OCI-LY3 (cell line): Measurements from ENCODE around the gene TAC4.

Experiments
- EZH2phosphoT487 ChIP-seq: fragments of 200-600 bp; shearing (Covaris generic); IDR thresholded peaks from 2 replicates; pipeline ENCODE4 v1.6.1; 2018; ENCODE audit warnings: antibody characterized with exemption, mixed run types, low read depth
- TF ChIP-seq, protein P1 (sequence below): fragments of 200-600, 300-600 bp; sonication (generic); IDR thresholded peaks from 2 replicates; pipeline ENCODE4 v1.5.1; 2014; ENCODE audit warnings: antibody characterized with exemption, low read length, low read depth

DNA sequence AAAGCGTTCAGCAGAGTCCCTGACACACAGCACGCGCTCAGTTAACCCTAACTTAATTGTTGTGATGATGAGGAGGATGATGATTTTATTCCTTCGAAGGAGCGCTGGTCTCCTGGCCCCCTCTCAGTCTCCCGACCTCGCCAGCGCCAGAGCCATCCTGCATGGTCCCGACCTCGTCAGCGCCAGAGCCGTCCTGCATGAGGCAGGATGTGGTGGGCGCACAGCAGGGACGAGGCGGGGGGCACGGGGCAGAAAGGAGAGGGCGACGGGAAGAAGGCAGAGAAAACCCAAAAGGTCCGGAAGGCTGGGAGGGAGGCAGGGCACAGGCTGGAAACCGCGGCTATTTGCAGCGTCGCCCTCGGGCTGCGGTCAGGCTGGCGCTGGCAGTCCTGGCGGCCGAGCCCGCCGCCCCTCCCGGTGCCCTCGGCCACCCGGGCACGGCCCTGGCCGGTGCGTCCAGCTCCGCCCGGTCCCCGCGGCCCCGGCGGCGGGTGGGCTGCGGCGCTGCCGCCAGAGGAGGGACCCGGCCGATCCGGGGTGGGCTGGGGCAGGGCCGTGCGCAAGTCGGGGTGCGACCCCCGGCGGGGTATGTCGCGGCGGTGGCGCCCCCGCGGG, 3.0 kb upstream of the TAC4 start:
- TF ChIP-seq, protein P1, sequence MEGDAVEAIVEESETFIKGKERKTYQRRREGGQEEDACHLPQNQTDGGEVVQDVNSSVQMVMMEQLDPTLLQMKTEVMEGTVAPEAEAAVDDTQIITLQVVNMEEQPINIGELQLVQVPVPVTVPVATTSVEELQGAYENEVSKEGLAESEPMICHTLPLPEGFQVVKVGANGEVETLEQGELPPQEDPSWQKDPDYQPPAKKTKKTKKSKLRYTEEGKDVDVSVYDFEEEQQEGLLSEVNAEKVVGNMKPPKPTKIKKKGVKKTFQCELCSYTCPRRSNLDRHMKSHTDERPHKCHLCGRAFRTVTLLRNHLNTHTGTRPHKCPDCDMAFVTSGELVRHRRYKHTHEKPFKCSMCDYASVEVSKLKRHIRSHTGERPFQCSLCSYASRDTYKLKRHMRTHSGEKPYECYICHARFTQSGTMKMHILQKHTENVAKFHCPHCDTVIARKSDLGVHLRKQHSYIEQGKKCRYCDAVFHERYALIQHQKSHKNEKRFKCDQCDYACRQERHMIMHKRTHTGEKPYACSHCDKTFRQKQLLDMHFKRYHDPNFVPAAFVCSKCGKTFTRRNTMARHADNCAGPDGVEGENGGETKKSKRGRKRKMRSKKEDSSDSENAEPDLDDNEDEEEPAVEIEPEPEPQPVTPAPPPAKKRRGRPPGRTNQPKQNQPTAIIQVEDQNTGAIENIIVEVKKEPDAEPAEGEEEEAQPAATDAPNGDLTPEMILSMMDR: no peak
- no peak for TF ChIP-seq EZH2phosphoT487
